ENCODE measurements around the gene TMEM59.
"Not testable (repeated sequence)": the region's sequence is repeated elsewhere in the genome, so short reads cannot be mapped to it uniquely, and the experiment has no call there.

The TMEM59 gene

GRCh38 chr1:54011316-54012007, 41.5 kb downstream of the TMEM59 start:
- DNase-seq = no peak

DNA sequence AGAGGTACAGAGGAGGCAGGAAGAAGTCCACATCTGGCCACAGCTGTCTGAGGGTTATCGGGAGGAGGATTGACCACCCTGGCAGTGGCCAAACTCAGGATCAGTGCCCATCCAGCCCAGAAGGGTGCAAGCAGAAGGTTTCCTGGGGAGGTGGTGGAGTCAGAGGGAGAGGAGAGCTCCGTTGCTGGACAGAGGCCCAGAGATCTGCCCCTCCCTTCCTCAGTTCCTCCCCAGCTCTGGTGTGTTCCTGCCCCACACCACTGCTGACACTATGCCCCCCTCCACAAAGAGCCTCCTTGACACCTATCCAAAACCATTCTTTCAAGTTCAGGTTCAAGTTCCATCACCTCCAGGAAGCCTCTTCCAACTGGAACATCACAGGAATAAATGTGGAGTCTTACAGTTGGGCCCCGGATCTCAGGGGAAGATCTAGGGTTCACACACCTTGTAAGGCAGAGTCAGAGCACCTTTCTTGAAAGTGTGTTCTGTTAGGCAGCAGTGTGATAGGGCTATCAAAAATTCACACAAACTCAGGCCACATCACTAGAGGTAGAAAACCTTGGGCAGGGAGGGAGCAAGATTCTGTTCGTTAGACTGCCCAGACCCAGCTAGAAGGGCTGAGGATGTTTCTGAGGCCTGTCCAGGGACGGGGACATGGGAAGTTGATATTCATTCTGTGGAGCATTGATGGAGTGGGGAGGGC, 42.4 kb downstream of the TMEM59 start:
- DNase-seq = no peak

DNA sequence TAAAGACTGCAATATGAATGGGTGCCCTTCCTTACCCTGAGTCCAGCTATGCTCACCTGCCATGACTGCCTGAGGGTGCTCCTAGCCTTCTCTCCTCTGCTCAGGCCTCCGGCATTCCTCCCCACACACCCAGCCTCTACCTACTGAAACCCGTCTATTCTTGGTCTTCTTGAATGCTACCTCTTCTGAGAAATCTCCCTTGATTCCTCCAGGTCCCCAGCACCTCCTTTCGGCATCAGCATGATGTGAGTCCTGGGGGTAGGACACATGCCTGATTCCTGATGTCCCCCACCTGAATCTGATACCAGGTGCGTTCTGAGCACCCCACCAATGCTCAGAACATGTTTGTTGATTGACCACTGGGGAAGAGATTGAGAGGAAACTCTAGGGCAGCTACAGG, 43.6 kb downstream of the TMEM59 start:
- no peak for DNase-seq

GRCh38 chr1:54008876-54009275, 44.1 kb downstream of the TMEM59 start:
- DNase-seq = no peak

DNA sequence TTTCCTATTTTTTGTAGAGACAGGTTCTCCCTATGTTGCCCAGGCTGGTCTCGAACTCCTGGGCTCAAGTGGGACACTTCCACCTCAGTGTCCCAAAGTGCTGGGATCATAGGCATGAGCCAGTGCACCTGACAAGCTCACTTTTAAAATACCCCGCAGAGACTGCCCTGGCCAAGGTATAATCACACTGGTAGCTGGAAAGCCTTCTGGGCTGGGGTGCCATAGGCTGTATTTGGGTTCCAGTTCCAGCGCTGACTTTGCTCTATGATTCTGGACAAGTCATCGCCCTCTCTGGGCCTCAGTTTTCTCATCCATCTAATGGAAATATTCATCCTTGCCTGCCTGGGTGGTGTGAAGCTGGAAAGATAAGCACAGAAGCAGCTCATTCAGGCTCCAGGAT, 45.4 kb downstream of the TMEM59 start:
- no peak for DNase-seq

DNA sequence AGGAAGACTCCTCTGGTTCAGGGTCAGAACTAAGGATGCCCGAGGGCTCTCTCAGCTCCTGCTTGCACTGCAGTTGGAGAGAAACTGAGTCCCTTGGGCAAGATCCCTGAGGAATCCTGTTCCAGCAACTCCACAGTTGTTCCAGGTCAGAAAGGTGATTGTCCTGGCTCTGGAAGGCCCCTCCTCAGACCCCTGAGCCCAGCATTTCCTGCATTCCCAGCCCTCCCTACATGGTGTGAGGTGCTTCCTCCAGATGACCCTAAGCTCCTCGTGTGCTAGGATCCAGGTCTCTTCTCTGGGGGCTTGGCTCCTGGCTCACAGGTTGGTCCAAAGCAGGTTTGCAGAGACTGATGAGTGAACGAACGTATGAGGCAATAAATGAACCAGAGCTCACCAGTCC, 46.5 kb downstream of the TMEM59 start:
- no peak for DNase-seq

DNA sequence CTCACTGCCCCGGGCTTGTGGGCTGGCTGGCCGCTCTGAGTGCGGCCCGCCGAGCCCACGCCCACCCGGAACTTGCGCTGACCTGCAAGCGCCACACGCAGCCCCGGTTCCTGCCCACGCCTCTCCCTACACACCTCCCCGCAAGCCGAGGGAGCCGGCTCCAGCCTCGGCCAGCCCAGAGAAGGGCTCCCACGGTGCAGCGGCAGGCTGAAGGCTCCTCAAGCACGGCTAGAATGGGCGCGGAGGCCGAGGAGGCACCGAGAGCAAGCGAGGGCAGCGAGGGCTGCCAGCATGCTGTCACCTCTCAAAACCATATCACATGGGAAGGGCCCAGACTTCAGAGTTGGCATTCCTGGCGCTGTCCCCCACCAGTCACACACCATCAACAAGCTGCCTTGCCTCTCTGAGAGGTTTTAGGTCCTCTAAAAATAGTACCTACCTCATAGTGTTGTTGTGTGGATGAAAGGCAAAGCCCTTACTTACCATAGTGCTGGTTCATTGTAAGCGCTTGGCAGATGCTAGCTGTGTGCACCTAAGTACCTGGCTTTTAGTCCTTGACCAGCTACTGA, 48.4 kb downstream of the TMEM59 start:
- DNase-seq = no peak

- DNase-seq = not testable (repeated sequence)
These were observed 49.1 kb downstream of the TMEM59 start for GRCh38 chr1:54003750-54004480.

GRCh38 chr1:54003249-54003646, 49.8 kb downstream of the TMEM59 start:
- no peak for DNase-seq

DNA sequence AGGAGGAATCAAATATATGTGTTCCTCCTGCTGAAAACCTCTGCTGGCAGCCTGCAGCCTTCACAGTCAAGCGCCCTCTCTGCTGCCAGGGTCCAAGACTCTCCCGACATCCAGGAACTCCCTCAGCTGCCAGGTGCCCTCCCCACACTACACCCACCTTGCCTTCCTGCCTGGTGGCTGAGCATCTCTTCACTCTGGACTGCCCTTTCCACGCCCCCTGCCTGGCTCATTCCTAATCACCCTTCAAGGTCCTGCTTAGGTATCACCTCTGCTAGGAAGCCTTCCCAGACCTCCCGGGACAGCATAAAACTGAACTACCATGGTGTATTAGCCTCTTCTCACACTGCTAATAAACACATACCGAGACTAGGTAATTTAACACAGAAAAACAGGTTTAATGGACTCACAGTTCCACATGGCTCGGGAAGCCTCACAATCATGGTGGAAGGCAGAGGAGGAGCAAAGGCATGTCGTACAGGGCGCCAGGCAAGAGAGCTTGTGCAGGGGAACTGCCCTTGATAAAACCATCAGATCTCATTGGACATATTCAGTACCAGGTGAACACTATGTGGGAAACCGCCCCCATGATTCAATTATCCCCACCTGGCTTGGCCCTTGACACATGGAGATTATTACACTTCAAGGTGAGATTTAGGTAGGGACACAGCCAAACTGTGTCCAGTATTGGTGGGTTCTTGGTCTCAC, 50.3 kb downstream of the TMEM59 start:
- DNase-seq = no peak

DNA sequence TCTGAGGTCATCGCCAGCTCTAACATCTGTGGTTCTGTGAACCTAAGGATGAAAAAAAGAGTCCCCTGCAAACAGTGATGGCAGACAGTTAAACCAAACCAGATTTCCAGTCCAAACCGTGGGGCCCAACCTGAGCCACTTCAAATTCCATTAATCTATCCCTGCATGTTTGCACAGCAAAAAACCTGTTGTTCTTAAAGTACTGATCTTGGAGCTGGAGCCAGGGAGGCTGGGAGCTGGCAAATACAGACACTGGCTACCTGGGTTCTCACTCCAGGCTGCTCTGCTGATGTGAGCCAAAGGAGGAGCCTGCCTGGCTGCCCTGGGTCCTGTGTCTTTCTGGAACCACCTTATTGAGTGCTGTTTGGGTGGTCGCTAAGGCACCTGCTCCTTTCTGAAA, 51.4 kb downstream of the TMEM59 start:
- no peak for DNase-seq

DNA sequence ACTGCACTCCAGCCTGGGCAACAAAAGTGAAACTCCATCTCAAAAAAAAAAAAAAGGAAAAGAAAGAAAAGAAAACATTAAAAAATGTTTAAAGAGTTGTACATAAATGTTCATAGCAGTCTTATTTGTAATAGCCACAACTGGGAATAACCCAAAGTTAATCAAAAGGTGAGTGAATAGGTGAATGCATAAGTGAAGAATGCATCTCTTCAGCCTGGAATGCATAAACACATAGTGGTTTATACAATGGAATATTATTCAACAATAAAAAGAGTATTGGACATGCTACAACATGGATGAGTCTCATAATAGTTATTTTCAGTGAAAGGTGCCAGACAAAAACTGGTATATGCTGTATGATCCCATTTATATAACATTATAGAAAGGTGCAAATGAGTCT, 53.1 kb downstream of the TMEM59 start:
- no peak for DNase-seq

- DNase-seq = no peak
These were observed 54.8 kb downstream of the TMEM59 start for GRCh38 chr1:53998223-53998622.

DNA sequence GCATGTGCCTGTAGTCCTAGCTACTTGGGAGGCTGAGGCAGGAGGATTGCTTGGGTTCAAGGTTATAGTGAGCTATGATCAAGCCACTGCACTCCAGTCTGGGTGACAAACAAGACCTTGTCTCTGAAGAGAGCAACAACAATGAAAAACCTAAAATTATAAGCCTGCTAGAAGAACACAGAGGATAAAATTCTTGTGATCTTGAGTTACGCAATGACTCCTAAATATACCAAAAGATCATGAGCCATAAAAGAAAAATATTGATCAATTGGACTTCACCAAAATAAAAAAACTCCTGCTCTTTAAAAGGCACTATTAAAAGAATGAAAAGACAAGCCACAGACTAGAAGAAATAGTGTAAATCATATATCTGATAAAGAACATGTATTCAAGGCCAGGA, 57.3 kb downstream of the TMEM59 start:
- DNase-seq = no peak

DNA sequence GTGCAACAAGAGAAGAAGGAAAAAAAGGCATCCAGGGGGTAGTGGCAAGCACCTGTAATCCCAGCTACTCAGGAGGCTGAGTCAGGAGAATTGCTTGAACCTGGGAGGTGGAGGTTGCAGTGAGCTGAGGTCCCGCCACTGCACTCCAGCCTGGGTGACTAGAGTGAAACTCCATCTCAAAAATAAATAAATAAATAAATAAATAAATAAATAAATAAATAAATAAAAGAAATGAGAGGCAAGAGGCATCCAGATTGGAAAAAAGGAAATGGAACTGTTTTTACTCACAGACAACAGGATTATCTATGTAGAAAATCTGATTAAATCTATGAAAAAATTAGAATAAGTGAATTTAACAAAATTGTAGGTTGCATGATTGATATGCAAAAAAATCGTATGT, 58.5 kb downstream of the TMEM59 start:
- DNase-seq = not testable (repeated sequence)

GRCh38 chr1:53992085-53992874, 60.7 kb downstream of the TMEM59 start:
- DNase-seq = no peak

- DNase-seq = no peak
These were observed 65.1 kb downstream of the TMEM59 start for GRCh38 chr1:53987880-53988279.

GRCh38 chr1:53986458-53986857, 66.5 kb downstream of the TMEM59 start:
- no peak for DNase-seq

DNA sequence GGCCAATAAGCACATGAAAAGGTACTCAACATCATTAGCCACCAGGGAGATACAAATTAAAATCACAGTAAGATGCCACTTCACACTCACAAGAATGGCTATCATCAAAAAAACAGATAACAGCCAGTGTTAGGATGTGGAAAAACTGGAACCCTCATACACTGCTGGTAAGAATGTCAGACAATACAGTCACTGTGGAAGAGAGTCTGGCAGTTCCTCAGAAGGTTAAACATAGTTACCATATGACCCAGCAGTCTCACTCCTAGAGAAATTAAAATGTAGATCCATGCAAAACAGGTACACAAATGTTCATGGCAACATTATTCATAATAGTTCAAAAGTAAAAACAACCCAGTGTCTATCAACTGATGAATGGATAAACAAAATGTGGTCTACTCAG, 68.3 kb downstream of the TMEM59 start:
- no peak for DNase-seq

DNA sequence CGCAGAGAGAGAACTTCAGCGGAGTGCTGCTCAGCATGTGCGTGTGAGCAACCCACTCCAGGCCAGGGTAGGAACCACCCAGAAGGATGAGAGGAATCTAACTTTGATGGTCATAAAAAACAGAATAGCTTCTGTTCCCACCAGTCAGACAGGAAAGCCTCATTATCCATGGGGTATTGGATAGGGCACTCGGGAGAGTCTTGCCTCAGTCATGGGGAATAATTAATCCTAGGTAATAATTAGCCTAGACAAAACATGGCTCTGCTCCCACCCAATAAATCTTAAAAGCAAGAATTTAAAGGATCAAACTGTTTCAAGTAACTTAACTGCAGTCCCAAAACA, 70.3 kb downstream of the TMEM59 start:
- DNase-seq = no peak

DNA sequence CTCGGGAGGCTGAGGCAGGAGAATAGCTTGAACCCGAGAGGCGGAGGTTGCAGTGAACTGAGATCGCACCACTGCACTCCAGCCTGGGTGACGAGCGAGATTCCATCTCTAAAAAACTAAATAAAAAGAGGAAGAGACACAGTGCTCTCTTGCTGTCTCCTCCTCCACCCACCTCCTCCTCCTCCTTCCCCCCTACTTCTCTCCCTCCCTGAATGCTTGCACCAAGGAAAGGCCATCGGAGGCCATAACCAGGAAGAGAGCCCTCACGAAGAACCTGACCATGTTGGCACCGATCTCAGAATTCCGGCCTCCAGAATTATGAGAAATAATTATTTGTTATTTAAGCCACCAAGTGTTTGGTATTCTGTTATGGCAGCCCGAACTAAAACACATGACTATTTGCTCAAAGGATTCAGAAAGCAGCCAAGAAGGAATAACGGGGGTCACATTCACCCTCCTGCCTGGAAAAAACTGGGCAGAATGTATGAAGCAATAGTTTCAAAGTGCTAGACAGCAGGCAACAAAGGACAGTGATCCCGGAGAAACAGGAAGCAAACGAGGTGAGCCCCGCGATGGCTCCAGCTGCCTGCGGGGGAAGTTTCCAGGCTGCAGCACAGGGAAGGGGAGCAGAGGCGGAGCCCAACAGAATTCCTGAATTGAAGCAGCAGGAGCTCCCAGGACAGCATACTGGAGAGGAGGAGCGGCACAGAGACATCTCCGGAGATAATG, 70.8 kb downstream of the TMEM59 start:
- DNase-seq = no peak

DNA sequence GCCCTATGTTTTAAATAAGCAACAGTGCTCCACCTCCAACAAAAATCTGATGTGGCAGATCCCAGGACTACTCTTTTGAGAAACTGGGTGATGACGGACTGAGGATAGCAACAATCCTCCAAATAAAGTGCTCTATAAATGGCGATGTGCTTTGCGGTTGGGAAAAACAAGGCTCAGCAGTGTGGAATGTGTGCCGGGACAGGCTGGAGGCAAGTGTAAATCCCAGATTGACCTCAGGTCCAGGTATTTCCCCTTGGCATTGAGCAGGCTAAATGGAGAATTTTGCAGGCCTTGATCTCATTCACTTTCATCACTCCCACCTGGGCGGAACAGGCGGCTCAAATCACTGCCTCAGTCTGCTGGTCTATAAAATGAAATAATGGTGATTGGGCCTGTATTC, 71.8 kb downstream of the TMEM59 start:
- no peak for DNase-seq
